ENCODE measurements around the gene OPA1.

The OPA1 gene

GRCh38 chr3:193592841-193593667 is at the start of gene OPA1:
Gene OPA1 (plus strand): TSS chr3:193593208. CDS start chr3:193593378, 170 bp downstream.
- 0 out of 2 replicates have a peak, but pooled peaks have one; percentile 26 for TF ChIP-seq EGR1 (IDR thresholded peaks at IDR 0.05)
- no peak; the same call in 1 of the 2 replicates for TF ChIP-seq RAD21 (IDR thresholded peaks at IDR 0.05; ENCODE audit: low read depth)
- TF ChIP-seq ZBTB7A (IDR thresholded peaks at IDR 0.05; ENCODE audit: low read depth) = no peak
- peak; percentile 81 for TF ChIP-seq EP300 (IDR thresholded peaks at IDR 0.05; ENCODE audit: borderline replicate concordance)
- peak; percentile 95 for TF ChIP-seq YY1 (IDR thresholded peaks at IDR 0.05; ENCODE audit: low read depth)
- TF ChIP-seq CREB1 (IDR thresholded peaks at IDR 0.05; ENCODE audit: low read depth) = 0 out of 2 replicates have a peak, but pooled peaks have one; percentile 42
- peak; percentile 66 for TF ChIP-seq TEAD4 (IDR thresholded peaks at IDR 0.05)
- TF ChIP-seq FOXM1 (IDR thresholded peaks at IDR 0.05; ENCODE audit: borderline replicate concordance, low read depth) = peak; percentile 70; the same call in 1 of the 2 replicates
- peak; percentile 77; the same call in 1 of the 2 replicates for TF ChIP-seq CEBPB (IDR thresholded peaks at IDR 0.05)
- peak; percentile 91 for TF ChIP-seq TCF12 (IDR thresholded peaks at IDR 0.05; ENCODE audit: low read depth)
- peak; percentile 90 for TF ChIP-seq TAF1 (IDR thresholded peaks at IDR 0.05; ENCODE audit: low read depth)
- peak; percentile 62; the same call in 1 of the 2 replicates for TF ChIP-seq NFIC (IDR thresholded peaks at IDR 0.05)
- TF ChIP-seq USF1 (IDR thresholded peaks at IDR 0.05) = peak; percentile 77
- peak; percentile 98 for TF ChIP-seq MAX (IDR thresholded peaks at IDR 0.05)
- peak; percentile 37 for TF ChIP-seq REST (IDR thresholded peaks at IDR 0.05; ENCODE audit: low read depth)

GRCh38 chr3:193544289-193544688 is 48.7 kb upstream of the OPA1 start:
- TF ChIP-seq TCF12 (IDR thresholded peaks at IDR 0.05; ENCODE audit: low read depth) = no peak
- TF ChIP-seq USF1 (IDR thresholded peaks at IDR 0.05) = no peak
- TF ChIP-seq CEBPB (IDR thresholded peaks at IDR 0.05) = no peak
- TF ChIP-seq CREB1 (IDR thresholded peaks at IDR 0.05; ENCODE audit: low read depth) = no peak
- no peak for TF ChIP-seq TEAD4 (IDR thresholded peaks at IDR 0.05)
- no peak for TF ChIP-seq EGR1 (IDR thresholded peaks at IDR 0.05)
- TF ChIP-seq ZBTB7A (IDR thresholded peaks at IDR 0.05; ENCODE audit: low read depth) = no peak
- TF ChIP-seq EP300 (IDR thresholded peaks at IDR 0.05; ENCODE audit: borderline replicate concordance) = no peak
- no peak for TF ChIP-seq YY1 (IDR thresholded peaks at IDR 0.05; ENCODE audit: low read depth)
- no peak for TF ChIP-seq REST (IDR thresholded peaks at IDR 0.05; ENCODE audit: low read depth)
- no peak for TF ChIP-seq RAD21 (IDR thresholded peaks at IDR 0.05; ENCODE audit: low read depth)
- no peak for TF ChIP-seq NFIC (IDR thresholded peaks at IDR 0.05)
- TF ChIP-seq TAF1 (IDR thresholded peaks at IDR 0.05; ENCODE audit: low read depth) = no peak

- TF ChIP-seq EP300 (IDR thresholded peaks at IDR 0.05; ENCODE audit: borderline replicate concordance) (no peak), MAX (IDR thresholded peaks at IDR 0.05) (no peak), TAF1 (IDR thresholded peaks at IDR 0.05; ENCODE audit: low read depth) (no peak), USF1 (IDR thresholded peaks at IDR 0.05) (no peak), RAD21 (IDR thresholded peaks at IDR 0.05; ENCODE audit: low read depth) (no peak), YY1 (IDR thresholded peaks at IDR 0.05; ENCODE audit: low read depth) (no peak), TCF12 (IDR thresholded peaks at IDR 0.05; ENCODE audit: low read depth) (no peak), FOXM1 (IDR thresholded peaks at IDR 0.05; ENCODE audit: borderline replicate concordance, low read depth) (no peak), CREB1 (IDR thresholded peaks at IDR 0.05; ENCODE audit: low read depth) (no peak), EGR1 (IDR thresholded peaks at IDR 0.05) (no peak), TEAD4 (IDR thresholded peaks at IDR 0.05) (no peak), CEBPB (IDR thresholded peaks at IDR 0.05) (no peak), ZBTB7A (IDR thresholded peaks at IDR 0.05; ENCODE audit: low read depth) (no peak), REST (IDR thresholded peaks at IDR 0.05; ENCODE audit: low read depth) (no peak), NFIC (IDR thresholded peaks at IDR 0.05) (no peak)
Observed at GRCh38 chr3:193545304-193545703, 47.7 kb upstream of the OPA1 start.
